HG02885 (cell line): ENCODE results near the gene IL13.
"Not testable (repeated sequence)": the region's sequence is repeated elsewhere in the genome, so short reads cannot be mapped to it uniquely, and the experiment has no call there.

ENCODE experiments used
- ATAC-seq: cut with Tn5 transposase; IDR thresholded peaks from one replicate; pipeline ENCODE4 v1.9.1; 2021; ENCODE audit warnings: mild to moderate bottlenecking; ENCODE audit not compliant: unreplicated experiment, poor library complexity

The IL13 gene

DNA sequence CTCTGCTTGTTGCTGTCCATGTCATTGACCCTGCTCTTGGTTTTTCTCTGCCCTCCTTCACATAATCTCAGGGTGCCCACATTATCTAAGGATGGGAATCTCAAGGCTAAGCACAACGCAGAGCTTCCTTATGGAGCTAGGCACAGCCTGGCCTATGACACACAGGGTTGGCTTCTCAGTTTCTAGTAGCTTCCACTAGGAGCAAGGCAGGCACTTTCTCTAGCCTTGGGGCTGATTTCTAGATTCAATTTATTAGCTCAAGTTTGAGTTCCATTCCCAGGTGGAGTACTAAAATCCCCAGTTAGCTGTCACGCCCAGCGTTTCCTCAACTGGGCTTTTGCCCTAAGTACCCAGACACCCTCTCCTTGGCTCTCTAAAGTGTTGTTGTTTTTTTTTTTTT, 28.2 kb downstream of the IL13 start:
- ATAC-seq, result no peak

DNA sequence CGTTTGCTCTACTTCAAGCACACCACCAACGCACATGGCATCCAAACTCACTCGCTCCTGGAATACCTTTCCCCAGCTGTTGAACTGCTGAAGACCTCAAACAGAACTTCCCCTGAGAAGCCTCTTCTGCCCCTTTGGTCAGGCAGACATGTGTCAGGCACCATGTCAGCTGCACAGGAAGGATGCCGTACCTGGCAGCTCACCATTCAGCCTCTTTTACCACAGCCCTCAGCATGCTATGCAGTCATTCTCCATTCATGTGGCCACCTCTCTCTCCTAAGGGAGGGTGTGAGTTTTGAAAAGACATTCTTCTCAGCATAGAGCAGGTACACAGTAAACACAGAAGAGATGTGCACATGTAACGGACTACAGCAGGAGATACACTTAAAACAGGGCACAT, 30.0 kb downstream of the IL13 start:
- ATAC-seq, result no peak

GRCh38 chr5:132688536-132689339, 30.8 kb downstream of the IL13 start:
- ATAC-seq, result no peak

DNA sequence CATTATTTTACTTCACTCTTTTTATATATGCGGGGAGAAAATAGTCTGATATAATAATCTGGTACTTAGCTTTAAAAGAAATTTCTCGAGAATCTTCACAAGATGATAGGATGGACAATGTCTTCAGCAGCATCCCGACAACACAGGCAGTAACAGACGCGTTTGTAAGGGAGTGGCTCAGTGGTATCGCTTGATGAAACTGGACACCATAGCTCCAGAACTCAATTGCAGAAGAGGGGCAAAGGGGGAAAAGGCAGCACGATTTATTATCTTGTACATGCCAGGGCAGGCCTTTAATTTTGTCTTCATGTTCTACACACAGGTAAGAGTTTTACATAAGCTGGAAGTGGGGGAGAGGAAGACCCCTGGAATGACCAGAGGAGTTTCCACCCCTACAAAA, 31.5 kb downstream of the IL13 start:
- no peak for ATAC-seq

GRCh38 chr5:132690156-132690555, 32.2 kb downstream of the IL13 start:
- no peak for ATAC-seq

DNA sequence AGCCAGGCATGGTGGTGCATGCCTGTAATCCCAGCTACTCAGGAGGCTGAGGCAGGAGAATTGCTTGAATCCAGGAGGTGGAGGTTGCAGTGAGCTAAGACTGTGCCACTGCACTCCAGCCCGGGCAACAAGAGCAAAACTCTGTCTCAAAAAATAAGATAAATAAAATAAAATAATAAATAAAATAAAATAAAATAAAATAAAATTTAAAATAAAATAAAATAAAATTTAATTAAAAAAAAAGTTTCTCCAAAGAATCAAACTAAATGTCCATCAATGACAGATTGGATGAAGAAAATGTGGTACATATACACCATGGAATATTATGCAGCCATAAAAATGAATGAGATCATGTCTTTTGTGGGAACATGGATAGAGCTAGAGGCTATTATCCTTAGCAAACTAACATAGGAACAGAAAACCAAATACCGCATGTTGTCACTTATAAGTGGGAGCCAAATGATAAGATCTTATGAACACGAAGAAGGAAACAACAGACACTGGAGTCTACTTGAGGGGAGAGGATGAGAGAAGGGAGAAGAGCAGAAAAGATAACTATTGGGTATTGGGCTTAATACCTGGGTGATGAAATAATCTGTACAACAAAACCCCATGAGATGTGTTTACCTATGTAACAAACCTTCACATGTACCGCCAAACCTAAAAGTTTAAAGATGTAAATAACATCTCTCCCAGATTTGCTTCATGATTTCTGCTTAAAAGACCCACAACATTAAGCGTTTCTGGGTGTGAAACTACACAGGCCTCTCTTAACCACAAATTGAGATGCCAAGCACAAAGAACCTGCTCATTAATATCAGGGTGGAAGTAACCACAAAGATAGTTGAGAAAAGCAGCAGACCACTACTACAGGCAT, 34.0 kb downstream of the IL13 start:
- not testable (repeated sequence) for ATAC-seq

DNA sequence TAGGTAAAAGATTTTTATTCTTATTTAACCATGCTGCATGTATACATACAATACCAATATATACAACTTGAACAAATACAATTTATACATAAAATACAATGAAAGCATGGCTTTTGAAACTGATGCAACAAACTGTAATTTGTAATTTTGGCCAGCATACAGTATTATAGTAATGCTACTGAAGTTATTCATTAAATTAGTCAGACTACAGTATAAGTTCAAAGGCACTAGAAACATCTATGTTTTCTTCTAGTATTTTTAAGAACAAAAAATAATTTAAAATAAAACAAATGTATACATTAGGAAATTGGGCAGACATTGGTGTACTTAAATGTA, 34.6 kb downstream of the IL13 start:
- ATAC-seq, result no peak

DNA sequence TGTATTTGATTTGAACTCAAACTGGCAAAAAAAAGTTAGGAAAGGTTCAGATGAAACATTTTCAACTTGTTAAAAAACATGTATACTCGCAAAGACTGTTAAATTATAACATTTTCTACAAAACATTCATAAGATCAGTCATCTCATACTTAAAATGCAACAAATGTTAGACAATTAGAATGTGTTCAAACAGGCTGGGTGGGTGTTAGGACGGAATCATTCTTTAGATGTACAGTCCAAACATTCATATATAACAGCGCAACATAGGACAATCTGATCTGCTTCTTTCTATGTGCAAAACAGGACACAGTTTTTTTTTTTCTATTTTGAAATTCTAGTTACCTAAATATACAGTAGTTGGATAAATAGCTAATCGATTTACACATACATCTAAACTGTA, 38.0 kb downstream of the IL13 start:
- no peak for ATAC-seq

GRCh38 chr5:132704875-132705274, 46.9 kb downstream of the IL13 start:
- no peak for ATAC-seq

GRCh38 chr5:132708645-132709044, 50.7 kb downstream of the IL13 start:
- no peak for ATAC-seq
